ENCODE data around the gene ARHGAP28.

- no peak for TF ChIP-seq EGR1 (IDR thresholded peaks at IDR 0.05)
- TF ChIP-seq RAD21 (IDR thresholded peaks at IDR 0.05; ENCODE audit: low read depth) = no peak
- TF ChIP-seq YY1 (IDR thresholded peaks at IDR 0.05; ENCODE audit: low read depth) = no peak
- TF ChIP-seq EP300 (IDR thresholded peaks at IDR 0.05; ENCODE audit: borderline replicate concordance) = no peak
- no peak for TF ChIP-seq REST (IDR thresholded peaks at IDR 0.05; ENCODE audit: low read depth)
- no peak for TF ChIP-seq TEAD4 (IDR thresholded peaks at IDR 0.05)
- TF ChIP-seq CEBPB (IDR thresholded peaks at IDR 0.05) = no peak
- TF ChIP-seq NFIC (IDR thresholded peaks at IDR 0.05) = no peak
- TF ChIP-seq MAX (IDR thresholded peaks at IDR 0.05) = no peak
- no peak for TF ChIP-seq TCF12 (IDR thresholded peaks at IDR 0.05; ENCODE audit: low read depth)
Measured at GRCh38 chr18:6819332-6819731, 89.8 kb downstream of the ARHGAP28 start.
